Choroid plexus epithelial cell (primary cell): ENCODE measurements around the gene NACAD.

ENCODE experiments used
- DNase-seq: peaks from one replicate; pipeline ENCODE4 v3.0.0-alpha.2; 2010; ENCODE audit warnings: low read depth
- H3K4me3 ChIP-seq: 2 replicates; pipeline ENCODE4 v1.5.1; 2011; ENCODE audit warnings: low read depth, mild to moderate bottlenecking, control low read depth, low read length, moderate library complexity
- TF ChIP-seq, protein P1 (sequence below): conservative IDR thresholded peaks from 2 replicates; pipeline ENCODE4 v1.5.1; 2011; ENCODE audit warnings: low read depth, mild to moderate bottlenecking, control low read depth, inconsistent platforms, low read length, moderate library complexity

NACAD gene

DNA sequence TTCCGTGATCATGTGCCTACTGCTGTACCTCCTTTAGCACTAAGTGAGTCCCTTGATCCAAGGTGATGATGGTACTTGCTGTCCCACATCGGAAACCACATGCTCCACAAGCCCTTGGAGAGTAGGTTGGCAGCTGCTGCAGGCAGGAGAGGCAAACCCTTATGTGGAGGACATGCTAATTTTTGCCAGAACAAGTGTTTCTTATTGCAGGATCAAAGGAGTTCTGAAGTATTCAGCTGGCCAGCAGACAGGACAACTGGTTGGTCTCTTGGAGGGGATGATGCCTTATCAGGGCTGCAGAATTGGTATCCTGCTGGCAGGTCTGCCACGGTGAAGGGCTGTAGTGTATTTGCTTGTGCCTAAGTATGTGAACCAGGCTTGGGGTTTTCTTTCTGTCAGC is 36.8 kb downstream of the NACAD start:
- TF ChIP-seq, protein P1, sequence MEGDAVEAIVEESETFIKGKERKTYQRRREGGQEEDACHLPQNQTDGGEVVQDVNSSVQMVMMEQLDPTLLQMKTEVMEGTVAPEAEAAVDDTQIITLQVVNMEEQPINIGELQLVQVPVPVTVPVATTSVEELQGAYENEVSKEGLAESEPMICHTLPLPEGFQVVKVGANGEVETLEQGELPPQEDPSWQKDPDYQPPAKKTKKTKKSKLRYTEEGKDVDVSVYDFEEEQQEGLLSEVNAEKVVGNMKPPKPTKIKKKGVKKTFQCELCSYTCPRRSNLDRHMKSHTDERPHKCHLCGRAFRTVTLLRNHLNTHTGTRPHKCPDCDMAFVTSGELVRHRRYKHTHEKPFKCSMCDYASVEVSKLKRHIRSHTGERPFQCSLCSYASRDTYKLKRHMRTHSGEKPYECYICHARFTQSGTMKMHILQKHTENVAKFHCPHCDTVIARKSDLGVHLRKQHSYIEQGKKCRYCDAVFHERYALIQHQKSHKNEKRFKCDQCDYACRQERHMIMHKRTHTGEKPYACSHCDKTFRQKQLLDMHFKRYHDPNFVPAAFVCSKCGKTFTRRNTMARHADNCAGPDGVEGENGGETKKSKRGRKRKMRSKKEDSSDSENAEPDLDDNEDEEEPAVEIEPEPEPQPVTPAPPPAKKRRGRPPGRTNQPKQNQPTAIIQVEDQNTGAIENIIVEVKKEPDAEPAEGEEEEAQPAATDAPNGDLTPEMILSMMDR: no peak
- no peak overlapping the region for H3K4me3 ChIP-seq
- DNase-seq: no peak

DNA sequence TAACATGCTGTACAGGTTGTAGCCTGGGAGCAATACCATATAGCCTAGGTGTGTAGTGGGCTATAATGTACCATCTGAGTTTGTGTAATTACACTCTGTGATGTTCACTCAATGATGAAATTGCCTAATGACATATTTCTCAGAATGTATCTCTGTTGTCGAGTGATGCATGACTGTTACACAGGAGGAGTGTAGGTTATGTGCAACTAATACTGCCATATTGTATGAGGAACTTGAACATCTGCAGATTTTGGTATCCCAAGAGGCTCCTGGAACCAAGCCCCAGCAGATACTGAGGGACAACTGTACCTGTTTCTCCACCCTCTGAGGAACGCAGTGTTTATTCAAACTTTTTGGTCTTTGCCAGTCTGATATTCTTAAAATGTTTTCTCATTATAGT is 38.6 kb downstream of the NACAD start:
- H3K4me3 ChIP-seq: no peak overlapping the region
- TF ChIP-seq, protein P1: no peak
- no peak for DNase-seq

GRCh38 chr7:45048748-45049147 is 40.0 kb downstream of the NACAD start:
- TF ChIP-seq, protein P1: no peak
- no peak overlapping the region for H3K4me3 ChIP-seq
- DNase-seq: no peak

GRCh38 chr7:45044338-45044737 is 44.4 kb downstream of the NACAD start:
- TF ChIP-seq, protein P1: no peak
- DNase-seq: no peak
- H3K4me3 ChIP-seq: no peak overlapping the region

- no peak overlapping the region for H3K4me3 ChIP-seq
- TF ChIP-seq, protein P1: no peak
- no peak for DNase-seq
These were observed 49.7 kb downstream of the NACAD start for GRCh38 chr7:45039106-45039505.

DNA sequence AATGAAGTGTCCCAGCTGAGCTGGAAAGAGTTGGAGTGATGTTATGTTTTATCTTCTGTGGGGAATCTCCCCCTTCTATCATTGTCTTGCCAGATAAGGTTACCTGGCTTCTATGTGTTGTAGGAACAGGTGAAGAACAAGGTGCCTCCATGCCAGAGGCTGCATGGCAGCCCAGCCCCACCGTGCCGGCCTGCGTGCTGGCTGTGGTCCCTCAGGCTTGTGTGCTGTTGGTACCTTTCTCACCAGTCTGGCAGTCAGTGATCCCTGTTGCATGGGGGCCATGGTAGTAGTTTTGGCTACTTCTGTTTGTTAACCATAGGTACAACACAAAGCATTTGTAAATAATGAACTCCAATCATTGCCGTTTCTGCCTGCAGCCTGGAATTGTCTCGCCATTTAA is 50.9 kb downstream of the NACAD start:
- DNase-seq: no peak
- TF ChIP-seq, protein P1: no peak
- H3K4me3 ChIP-seq: no peak overlapping the region

DNA sequence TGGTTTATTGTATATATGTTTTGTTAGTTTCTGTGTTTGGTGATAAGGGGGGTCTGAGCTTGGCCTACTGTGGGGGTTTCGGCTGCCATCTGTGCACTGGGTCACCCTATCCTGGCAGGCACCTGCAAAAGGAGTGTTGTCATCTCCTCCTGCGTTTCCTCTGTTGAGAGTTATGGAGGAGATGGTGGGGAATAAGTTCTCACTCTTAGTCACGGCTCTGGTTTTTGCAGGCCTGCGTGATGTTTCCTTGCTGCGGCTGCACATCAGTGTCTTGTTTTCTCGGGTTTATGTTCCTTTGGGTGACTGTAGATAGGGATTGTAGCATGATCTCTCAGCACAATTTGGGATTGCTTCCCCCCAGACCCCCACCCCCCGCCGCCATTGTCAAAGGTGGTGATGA is 52.0 kb downstream of the NACAD start:
- TF ChIP-seq, protein P1: no peak
- H3K4me3 ChIP-seq: no peak overlapping the region
- no peak for DNase-seq
